GOT3 (cell line): Measurements from ENCODE around the gene C5orf46.
"Not testable (repeated sequence)": the region's sequence is repeated elsewhere in the genome, so short reads cannot be mapped to it uniquely, and the experiment has no call there.

Experiments
- DNase-seq: peaks from one replicate; lab custom pipeline; 2025; ENCODE audit warnings: mixed read lengths; lab: John Stamatoyannopoulos, UW

Gene C5orf46

DNA sequence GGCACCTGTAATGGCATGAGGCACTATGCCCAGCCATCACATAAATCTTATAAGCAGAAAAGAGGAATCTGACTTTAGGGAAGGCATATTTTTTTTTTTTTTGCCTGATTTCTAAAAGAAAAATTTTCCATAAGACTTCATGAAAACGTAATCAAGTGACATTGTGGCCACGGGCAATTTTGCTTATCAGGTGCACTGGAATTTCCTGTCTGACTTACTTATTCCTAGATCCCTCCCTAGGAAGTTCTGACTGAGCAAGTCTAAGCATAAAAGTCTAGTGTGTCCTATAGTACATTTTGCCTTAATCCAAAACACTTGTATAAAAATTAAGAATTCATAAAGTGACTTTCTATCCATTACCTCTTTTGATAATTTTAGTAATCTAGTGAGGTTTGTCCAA lies 12.5 kb downstream of the C5orf46 start:
- no peak for DNase-seq

DNA sequence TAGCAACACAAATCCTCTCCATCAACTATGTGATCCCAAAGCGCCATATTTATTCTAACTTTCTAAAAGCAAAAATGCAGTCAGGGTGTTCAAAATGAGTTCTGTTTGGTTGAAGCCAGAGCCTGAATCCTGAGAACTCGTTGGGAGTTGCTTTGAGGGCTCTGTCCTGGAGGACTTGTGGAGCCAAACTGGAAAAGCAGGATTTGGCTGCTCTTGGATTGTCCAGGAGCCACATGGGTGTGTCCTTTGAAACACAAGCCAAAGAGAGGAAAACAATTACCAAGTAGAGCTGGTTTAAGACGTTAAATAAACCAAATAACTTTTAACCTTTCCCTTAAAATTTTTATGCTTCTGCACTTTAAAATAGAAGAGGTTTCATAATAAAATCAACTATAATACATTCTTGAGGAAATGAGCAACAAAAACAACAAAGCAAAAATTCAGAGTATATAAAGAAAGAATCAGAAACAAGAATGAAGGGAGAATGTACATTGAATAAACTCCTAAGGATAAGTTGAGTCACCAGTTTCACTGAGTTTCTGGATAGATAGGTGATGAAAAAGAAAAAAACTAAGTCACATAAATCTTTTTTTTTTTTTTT lies 13.5 kb downstream of the C5orf46 start:
- DNase-seq: no peak

DNA sequence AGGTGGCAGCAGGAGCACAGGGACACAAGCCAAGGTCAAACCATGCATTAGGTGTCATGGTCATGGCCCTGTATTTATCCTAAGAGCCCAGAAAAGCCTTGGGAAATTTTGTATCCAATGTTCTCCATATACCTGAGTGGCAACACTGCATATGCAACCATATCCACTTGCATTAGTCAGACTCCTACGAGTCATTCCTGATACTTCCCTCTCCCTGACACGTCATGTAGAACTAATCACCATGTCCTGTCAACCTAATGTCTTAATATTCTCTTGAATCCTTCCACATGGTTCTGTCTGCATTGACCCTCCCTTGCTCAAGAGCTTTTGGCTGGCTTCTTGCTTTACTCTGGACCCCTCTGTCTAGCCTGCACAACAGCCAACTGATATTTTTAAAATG lies 18.4 kb downstream of the C5orf46 start:
- no peak for DNase-seq

GRCh38 chr5:147887026-147887627 lies 19.2 kb downstream of the C5orf46 start:
- DNase-seq: no peak

DNA sequence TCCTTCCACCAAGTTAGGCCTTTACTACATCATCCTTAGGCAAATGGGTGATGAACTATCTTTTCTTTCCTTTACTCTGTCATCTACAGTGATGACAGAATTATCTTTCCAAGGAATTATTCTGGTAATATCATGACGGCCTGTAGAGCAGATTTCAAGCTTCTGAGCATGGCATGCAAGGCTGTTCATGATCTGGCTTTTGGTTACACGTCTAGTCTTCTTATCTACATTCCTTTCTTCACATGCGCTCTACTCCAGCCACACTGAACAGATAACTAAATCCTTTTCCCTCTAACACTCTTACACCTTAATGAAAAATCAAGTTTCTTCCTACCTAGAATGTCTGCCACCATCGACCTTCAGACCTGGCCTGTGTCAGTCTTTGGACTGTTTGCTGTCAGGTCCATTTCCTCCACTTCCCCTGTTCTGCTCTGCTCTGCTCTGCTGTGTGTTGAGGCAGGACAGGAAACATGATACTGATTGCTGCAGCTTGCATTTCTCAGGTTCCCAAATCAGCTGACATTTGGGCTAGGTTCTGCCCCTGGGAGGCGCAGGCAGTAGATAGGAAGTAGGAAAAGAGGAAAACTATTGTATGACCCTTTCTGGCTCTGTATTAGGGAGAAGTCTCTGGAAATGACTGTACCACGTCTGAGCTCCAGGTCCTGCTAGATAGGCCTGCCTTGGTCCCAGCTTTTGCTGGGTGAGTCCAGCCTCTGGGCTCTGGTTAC lies 23.6 kb downstream of the C5orf46 start:
- DNase-seq: no peak

- DNase-seq: no peak
These were observed 25.9 kb downstream of the C5orf46 start for GRCh38 chr5:147880487-147880886.

DNA sequence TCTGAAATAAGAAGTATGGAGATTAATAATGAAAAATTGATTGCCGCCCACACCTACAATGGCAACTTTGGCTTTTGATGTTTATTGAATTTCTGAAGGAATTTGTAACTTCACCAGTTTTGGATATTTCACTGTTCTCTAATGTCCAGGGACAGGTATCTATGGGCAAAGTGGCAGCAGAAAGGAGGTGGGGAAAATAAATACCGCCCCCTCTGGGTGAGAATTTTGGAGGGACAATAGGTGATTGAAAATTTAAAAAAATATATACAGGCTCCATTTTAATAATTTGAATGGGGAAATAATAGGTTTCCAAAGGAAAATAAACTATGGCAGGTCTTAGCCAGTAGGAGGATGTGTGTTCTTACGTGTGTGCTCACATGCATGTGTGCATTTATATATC lies 26.6 kb downstream of the C5orf46 start:
- no peak for DNase-seq

DNA sequence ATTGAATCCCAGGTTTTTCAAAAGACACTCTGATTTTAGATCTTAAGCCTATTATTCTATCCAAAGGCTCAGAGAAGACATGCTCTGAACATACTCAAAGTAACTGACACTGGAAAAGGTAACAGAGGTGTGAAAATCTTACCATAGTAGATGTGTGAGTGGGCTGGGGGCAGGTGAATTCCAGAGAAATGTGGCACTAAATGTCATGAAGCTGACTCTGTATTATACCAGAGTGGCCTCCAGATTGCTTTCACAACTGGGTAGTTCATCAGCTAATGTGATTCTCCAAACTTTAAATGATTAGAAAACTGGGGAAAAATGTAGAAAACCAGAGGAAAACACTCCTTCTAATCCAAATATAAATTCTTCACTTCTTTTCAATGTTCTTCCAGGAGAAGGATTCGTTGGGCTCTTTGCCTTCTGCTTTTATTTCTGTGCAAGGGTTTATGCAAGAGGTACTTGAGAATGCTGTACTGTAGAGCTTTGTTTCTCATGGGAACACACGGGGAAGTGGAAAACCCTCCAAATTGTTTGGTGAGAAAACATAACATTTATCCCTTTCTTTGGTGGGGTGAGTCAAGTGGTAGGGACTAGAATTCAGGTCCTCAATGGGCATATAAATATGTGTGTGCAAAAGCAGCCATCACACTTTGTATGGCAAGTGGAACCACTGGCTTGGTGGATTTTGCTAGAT lies 28.1 kb downstream of the C5orf46 start, which contains the start of gene SCGB3A2:
SCGB3A2 (plus strand) TSS at position 646 of the 694 bp plus-strand sequence. CDS start 93 bp downstream, outside the sequence.
- no peak for DNase-seq

- DNase-seq: no peak
These were observed 29.7 kb downstream of the C5orf46 start for GRCh38 chr5:147876626-147877025.

DNA sequence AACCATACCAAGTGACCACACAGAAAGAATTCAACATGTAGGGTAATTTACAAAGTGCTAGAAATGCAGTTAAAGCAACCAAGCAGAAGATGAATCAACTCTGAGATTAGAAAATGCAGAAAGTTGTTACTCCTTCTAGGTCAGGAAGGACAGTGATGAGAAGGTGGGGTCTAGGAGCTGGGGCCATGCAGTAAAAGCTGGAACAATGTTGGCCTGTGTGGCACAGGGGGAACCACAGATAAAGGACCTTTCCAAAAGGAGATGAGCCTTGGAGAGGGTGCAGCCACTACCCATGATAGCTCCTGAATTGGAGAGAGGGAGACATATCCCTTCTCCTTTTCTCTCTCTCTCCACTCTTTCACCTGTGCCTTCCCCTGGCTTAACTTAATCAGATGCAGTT lies 30.2 kb downstream of the C5orf46 start:
- DNase-seq: no peak

DNA sequence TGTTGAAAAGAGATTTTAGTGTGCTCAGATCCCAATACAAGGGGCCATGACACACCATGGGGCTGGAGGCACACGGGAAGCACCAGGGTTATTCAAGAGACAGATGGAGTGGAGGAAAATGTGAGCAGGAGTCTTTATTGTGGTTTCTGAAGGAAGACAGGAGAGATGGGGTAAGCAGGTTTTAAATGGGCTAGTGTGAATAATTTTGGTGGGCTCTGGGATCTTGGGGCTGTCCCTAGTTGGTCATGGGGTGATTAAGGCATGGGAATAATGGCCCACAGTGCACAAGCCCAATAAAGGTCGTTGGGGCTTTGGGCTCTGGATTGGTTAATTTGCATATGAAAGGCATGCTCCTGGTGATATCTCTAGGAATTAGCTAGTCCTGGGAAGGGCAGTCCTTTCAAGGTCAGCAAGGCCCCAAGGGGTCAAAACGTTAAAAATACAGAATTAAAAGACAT lies 31.4 kb downstream of the C5orf46 start:
- no peak for DNase-seq

- DNase-seq: not testable (repeated sequence)
These were observed 32.0 kb downstream of the C5orf46 start for GRCh38 chr5:147874118-147874875.

DNA sequence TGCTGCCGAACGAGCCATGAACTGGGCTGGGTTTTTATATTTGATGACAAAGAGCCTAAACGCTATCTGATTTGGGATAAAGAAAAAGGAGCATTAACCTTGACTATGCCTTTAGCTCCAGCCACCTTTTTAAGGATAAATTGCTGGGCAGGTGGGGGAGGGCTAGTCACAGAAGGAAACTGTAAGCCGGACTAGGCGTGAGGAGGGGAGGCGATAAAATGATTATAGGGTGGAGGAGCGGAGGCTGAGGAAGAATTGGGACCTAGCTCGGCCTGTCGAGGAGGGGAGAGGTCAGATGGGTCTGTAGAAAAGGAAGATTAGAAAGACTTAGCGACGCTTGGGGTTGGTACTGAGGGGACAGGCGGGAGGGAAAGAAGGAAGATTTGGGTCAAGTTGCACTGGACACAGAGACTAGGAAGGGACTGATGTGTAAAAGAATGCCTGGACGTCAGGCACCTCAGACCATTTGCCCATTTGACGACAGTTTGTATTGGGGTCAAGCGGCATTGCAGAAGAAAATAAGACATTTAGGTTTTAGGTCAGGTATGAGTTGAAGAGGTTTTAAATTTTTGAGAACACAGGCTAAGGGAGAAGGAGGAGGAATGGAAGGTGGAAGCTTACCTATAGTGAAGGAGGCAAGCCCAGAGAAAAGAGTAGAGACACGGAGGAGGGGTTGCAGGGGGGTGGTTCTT lies 33.4 kb downstream of the C5orf46 start:
- DNase-seq: not testable (repeated sequence)

GRCh38 chr5:147871980-147872549 lies 34.3 kb downstream of the C5orf46 start:
- not testable (repeated sequence) for DNase-seq

DNA sequence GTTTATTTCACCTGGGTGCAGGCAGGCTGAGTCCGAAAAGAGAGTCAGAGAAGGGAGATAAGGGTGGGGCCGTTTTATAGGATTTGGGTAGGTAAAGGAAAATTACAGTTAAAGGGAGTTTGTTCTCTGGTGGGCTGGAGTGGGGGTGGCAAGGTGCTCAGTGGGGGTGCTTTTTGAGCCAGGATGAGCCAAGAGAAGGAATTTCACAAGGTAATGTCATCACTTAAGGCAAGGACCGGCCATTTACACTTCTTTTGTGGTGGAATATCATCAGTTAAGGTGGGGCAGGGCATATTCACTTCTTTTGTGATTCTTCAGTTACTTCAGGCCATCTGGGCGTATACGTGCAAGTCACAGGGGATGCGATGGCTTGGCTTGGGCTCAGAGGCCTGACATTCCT lies 36.4 kb downstream of the C5orf46 start:
- DNase-seq: not testable (repeated sequence)

GRCh38 chr5:147869112-147869511 lies 37.2 kb downstream of the C5orf46 start:
- no peak for DNase-seq

GRCh38 chr5:147863454-147864158 lies 42.7 kb downstream of the C5orf46 start:
- DNase-seq: no peak

GRCh38 chr5:147860641-147861025 lies 45.7 kb downstream of the C5orf46 start:
- no peak for DNase-seq

- no peak for DNase-seq
These were observed 46.2 kb downstream of the C5orf46 start for GRCh38 chr5:147859962-147860640.

GRCh38 chr5:147858565-147858964 lies 47.8 kb downstream of the C5orf46 start:
- no peak for DNase-seq
